Measurements from ENCODE around the gene WDR90. TPM values are rescaled to one million over a fixed set of nuclear protein-coding genes. Genes with fewer than 3 reads are reported as not detected.
A peak's percentile ranks its signal among the peaks of the same experiment; 100 is the strongest.

Gene WDR90
- total RNA-seq, 2 donors from 2014 or later: 15.8 to 111 TPM

DNA sequence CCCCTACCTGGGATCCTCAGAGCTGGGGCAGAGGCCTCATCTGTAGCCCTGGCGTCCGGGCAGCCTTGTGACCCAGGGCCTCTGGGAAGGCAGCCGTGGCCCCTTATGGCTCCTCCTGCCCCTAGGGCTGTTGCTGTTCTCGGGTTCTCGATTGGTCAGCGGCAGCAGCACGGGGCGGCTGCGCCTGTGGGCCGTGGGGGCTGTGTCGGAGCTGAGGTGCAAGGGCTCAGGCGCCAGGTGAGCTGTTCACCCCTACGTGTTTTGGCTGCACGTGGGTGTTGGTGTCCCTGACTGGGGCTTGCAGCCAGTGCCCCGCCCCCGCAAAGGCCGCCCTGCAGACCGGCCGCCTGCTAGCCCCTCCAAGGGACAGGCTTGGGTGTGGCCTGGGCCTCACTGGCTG is 12.9 kb downstream of the WDR90 start:
- intact Hi-C loops (cut with DNase I): no loop called here
- H3K27ac ChIP-seq: peak overlapping the region in 1 of 4 donors; percentile 78
- 92% methylated on average over 19 of the region's 19 CpGs; no CpG with 5 or more reads in 1 of the 2 donors for WGBS, 2 donors
- no peaks in the 10 kb centered on the region for H3K36me3 ChIP-seq (replicated peaks in 1 of 2; ENCODE audit: insufficient read depth in 1 of 2, low read depth in 2 of 2)
- DNase-seq (no peak), ATAC-seq (no peak)
- H3K9me3 ChIP-seq: no peaks in the 10 kb centered on the region
- H3K4me1 ChIP-seq: peaks cover 19% of the 10 kb centered on the region
- no peaks in the 10 kb centered on the region for H3K27me3 ChIP-seq
- TF ChIP-seq POLR2A (IDR thresholded peaks at IDR 0.05): no peak
- TF ChIP-seq, protein P1, sequence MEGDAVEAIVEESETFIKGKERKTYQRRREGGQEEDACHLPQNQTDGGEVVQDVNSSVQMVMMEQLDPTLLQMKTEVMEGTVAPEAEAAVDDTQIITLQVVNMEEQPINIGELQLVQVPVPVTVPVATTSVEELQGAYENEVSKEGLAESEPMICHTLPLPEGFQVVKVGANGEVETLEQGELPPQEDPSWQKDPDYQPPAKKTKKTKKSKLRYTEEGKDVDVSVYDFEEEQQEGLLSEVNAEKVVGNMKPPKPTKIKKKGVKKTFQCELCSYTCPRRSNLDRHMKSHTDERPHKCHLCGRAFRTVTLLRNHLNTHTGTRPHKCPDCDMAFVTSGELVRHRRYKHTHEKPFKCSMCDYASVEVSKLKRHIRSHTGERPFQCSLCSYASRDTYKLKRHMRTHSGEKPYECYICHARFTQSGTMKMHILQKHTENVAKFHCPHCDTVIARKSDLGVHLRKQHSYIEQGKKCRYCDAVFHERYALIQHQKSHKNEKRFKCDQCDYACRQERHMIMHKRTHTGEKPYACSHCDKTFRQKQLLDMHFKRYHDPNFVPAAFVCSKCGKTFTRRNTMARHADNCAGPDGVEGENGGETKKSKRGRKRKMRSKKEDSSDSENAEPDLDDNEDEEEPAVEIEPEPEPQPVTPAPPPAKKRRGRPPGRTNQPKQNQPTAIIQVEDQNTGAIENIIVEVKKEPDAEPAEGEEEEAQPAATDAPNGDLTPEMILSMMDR (IDR thresholded peaks at IDR 0.05): no peak
- no peak overlapping the region for H3K4me3 ChIP-seq

DNA sequence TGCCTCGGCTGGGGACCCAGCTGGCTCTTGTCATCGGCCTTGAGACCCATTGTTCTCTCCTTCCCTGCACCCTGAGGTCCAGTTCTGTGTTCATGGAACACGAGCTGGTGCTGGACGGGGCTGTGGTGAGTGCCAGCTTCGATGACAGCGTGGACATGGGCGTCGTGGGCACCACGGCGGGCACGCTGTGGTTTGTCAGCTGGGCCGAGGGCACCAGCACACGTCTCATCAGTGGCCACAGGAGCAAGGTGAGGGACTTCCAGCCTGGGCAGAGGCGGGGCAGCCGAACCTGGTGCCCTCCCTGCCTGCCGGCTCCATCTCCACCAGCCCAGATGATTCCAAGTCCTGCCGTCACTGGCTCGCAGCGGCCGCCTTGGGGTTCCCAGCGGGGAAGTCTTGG is 13.4 kb downstream of the WDR90 start:
- no peak for DNase-seq
- Histone ChIP-seq H3K27ac (peak overlapping the region in 1 of 4 donors; percentile 10), H3K4me1 (peaks cover 24% of the 10 kb centered on the region), H3K4me3 (no peak overlapping the region), H3K9me3 (no peaks in the 10 kb centered on the region), H3K36me3 (replicated peaks in 1 of 2; ENCODE audit: insufficient read depth in 1 of 2, low read depth in 2 of 2) (no peaks in the 10 kb centered on the region), H3K27me3 (no peaks in the 10 kb centered on the region)
- WGBS, 2 donors: 88 to 90% methylated on average over 6 to 21 of the region's 21 CpGs
- ATAC-seq: no peak
- TF ChIP-seq POLR2A (IDR thresholded peaks at IDR 0.05): no peak
- TF ChIP-seq, protein P1 (IDR thresholded peaks at IDR 0.05): no peak
- intact Hi-C loops (cut with DNase I): no loop called here

DNA sequence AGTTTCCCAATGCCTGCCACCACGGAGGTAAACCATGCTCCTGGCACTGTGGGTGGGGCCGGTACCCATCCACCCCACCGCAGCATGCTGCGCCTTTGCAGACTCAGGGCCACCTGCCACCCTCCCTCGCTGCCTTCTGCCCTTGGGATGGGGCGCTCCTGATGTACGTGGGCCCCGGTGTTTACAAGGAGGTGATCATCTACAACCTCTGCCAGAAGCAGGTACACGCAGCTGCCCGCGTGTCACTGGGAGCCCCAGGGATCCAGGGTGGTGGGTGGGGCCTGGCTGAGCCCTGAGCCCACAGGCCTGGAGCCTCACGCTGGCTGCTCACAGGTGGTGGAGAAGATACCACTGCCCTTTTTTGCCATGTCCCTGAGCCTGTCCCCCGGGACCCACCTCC is 17.4 kb downstream of the WDR90 start:
- no peak for TF ChIP-seq POLR2A (IDR thresholded peaks at IDR 0.05)
- TF ChIP-seq, protein P1 (IDR thresholded peaks at IDR 0.05): no peak
- intact Hi-C loops (cut with DNase I): no loop called here
- H3K27ac ChIP-seq: no peak overlapping the region
- WGBS, 2 donors: 85 to 94% methylated on average over 5 to 10 of the region's 13 CpGs
- H3K9me3 ChIP-seq: no peaks in the 10 kb centered on the region
- peaks cover 28% of the 10 kb centered on the region for H3K4me1 ChIP-seq
- H3K27me3 ChIP-seq: no peaks in the 10 kb centered on the region
- H3K36me3 ChIP-seq (replicated peaks in 1 of 2; ENCODE audit: insufficient read depth in 1 of 2, low read depth in 2 of 2): peaks cover 0 to 10% of the 10 kb centered on the region in 2 donors
- DNase-seq (no peak), ATAC-seq (no peak)
- no peak overlapping the region for H3K4me3 ChIP-seq

DNA sequence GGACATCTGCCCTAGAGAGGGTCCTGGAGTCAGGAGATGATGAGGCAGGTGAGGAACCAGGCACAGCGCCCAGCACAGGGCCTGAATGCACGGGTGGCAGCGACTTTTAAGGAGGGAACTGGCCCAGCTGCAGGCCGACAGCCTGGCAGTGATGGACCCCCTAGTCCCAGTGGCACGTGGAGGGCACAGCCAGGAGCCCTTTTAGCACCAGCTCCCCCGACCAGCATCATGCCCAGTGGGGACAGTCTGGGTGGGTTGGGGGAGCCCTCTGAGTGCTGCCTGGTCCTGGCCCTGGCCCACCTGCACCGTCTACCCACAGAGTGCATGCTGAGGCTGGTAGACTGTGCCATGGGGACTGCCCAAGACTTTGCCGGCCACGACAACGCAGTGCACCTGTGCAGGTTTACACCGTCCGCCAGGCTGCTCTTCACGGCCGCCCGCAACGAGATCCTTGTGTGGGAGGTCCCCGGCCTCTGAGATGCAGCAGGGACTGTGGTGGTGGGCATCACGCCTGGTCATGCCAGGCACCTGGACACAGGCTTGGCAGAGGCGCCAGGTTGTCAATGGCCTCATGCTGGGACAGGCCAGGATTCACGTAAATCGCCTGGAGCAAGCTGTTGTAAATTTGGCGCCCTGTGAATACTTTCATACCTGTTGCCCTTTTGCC is 18.1 kb downstream of the WDR90 start:
- ATAC-seq: peak; percentile 2
- WGBS, 2 donors: 73 to 77% methylated on average over 16 to 22 of the region's 22 CpGs
- H3K4me3 ChIP-seq: no peak overlapping the region
- H3K4me1 ChIP-seq: peaks cover 23% of the 10 kb centered on the region
- no peak for TF ChIP-seq POLR2A (IDR thresholded peaks at IDR 0.05)
- no peaks in the 10 kb centered on the region for H3K27me3 ChIP-seq
- peaks cover 0 to 14% of the 10 kb centered on the region in 2 donors for H3K36me3 ChIP-seq (replicated peaks in 1 of 2; ENCODE audit: insufficient read depth in 1 of 2, low read depth in 2 of 2)
- no peaks in the 10 kb centered on the region for H3K9me3 ChIP-seq
- peak in 1 of 4 donors; percentile 36 for DNase-seq
- H3K27ac ChIP-seq: peak overlapping the region in 3 of 4 donors; percentile 57 to 80 (median 75)
- intact Hi-C loops (cut with DNase I): no loop called here

DNA sequence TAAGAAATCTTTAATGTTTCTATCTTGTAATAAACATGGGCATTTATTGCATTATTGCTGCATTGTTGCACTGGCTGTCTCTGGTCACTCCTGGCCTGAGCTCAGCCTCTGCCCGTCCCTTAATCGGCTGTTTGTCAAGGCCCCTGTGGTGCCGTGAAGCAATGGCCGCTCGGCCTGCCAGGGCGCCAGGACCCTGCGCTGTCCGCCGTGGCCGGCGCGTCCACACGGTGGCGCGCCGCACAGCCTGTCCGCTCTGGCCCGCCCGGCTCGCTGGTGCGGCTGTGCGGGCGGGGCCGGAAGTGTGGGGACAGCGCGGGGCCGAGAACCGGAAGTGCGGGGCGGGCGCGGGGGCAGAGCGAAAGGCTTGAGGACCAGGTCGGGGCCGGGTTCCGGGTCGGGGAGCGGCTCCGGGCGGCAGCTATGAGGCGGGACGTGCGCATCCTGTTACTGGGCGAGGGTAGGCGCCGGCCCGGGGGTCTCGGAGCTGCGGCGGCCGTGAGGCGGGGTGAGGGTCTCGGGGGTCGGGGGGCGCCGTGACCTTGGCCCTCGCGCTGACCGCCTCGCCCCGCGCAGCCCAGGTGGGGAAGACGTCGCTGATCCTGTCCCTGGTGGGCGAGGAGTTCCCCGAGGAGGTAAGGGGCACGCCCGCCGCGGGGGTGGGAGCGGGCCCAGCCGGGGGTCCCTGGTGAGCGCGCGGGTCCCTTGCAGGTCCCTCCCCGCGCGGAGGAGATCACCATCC is 18.8 kb downstream of the WDR90 start, which contains the start of gene RHOT2:
RHOT2 (plus strand) TSS at position 353 of the 739 bp plus-strand sequence; CDS start at position 421, 68 bp downstream.
- peak within 1 kb of the TSS; percentile 70 to 73 for H3K4me3 ChIP-seq
- ATAC-seq (peak; percentile 97), DNase-seq (peak; percentile 93 to 94 (median 94))
- TF ChIP-seq POLR2A (IDR thresholded peaks at IDR 0.05): peak in 2 of 3 donors; percentile 56 to 76
- TF ChIP-seq, protein P1 (IDR thresholded peaks at IDR 0.05): peak; percentile 56 to 99 (median 92)
- intact Hi-C loops (cut with DNase I): no loop called here
- 0% methylated on average over 13 to 68 of the region's 78 CpGs for WGBS, 2 donors
- H3K9me3 ChIP-seq: no peaks in the 10 kb centered on the region
- peaks cover 0 to 21% of the 10 kb centered on the region in 2 donors for H3K36me3 ChIP-seq (replicated peaks in 1 of 2; ENCODE audit: insufficient read depth in 1 of 2, low read depth in 2 of 2)
- no peaks in the 10 kb centered on the region for H3K27me3 ChIP-seq
- peak within 1 kb of the TSS; percentile 42 to 80 (median 66) for H3K27ac ChIP-seq
- H3K4me1 ChIP-seq: peaks cover 23% of the 10 kb centered on the region

Measured in body of pancreas (tissue), 4 donors.